KMS-11 (cell line): ENCODE results near the gene UEVLD.

Experiments
- H2AFZ ChIP-seq: fragments of 200-600 bp; sonication (generic); 2 replicates; pipeline ENCODE4 v1.6.1; 2016; ENCODE audit warnings: antibody characterized with exemption, mixed run types, low read depth
- H3K27ac ChIP-seq: fragments of 200-600 bp; sonication (generic); 2 replicates; pipeline ENCODE4 v1.6.1; 2016; ENCODE audit warnings: mild to moderate bottlenecking, mixed run types
- H3K27me3 ChIP-seq: fragments of 200-600 bp; sonication (generic); 2 replicates; pipeline ENCODE4 v1.6.1; 2017; ENCODE audit warnings: mild to moderate bottlenecking, low read depth, mixed run types, moderate library complexity; ENCODE audit not compliant: insufficient read depth
- H3K36me3 ChIP-seq: fragments of 200-600 bp; sonication (generic); 2 replicates; pipeline ENCODE4 v1.6.1; 2017; ENCODE audit warnings: mild to moderate bottlenecking, mixed run types; ENCODE audit not compliant: insufficient read depth
- H3K4me1 ChIP-seq: fragments of 200-600 bp; sonication (generic); 2 replicates; pipeline ENCODE4 v1.6.1; 2016; ENCODE audit warnings: mild to moderate bottlenecking, low read depth, mixed run types; ENCODE audit not compliant: poor library complexity, severe bottlenecking
- H3K4me2 ChIP-seq: fragments of 200-600 bp; sonication (generic); 2 replicates; pipeline ENCODE4 v1.7.0; 2016; ENCODE audit warnings: mild to moderate bottlenecking, mixed run types
- H3K4me3 ChIP-seq: fragments of 200-600 bp; sonication (generic); IDR thresholded peaks from 2 replicates; pipeline ENCODE4 v1.6.1; 2017; ENCODE audit warnings: low read depth, low read length, mixed read lengths; ENCODE audit not compliant: insufficient read depth
- H3K79me2 ChIP-seq: fragments of 200-600 bp; sonication (generic); 2 replicates; pipeline ENCODE4 v1.6.1; 2016; ENCODE audit warnings: low read depth, mixed run types; ENCODE audit not compliant: insufficient read depth
- H3K9ac ChIP-seq: fragments of 200-600 bp; sonication (generic); 2 replicates; pipeline ENCODE4 v1.6.1; 2016; ENCODE audit warnings: mild to moderate bottlenecking, mixed run types
- H4K20me1 ChIP-seq: fragments of 200-600 bp; sonication (generic); 2 replicates; pipeline ENCODE4 v1.6.1; 2016; ENCODE audit warnings: mild to moderate bottlenecking, mixed run types; ENCODE audit not compliant: insufficient read depth
- CTCF ChIP-seq: fragments of 200-600 bp; sonication (generic); conservative IDR thresholded peaks from 2 replicates; pipeline ENCODE4 v1.6.1; 2017; ENCODE audit warnings: low read depth, mild to moderate bottlenecking, antibody characterized with exemption, low read length, moderate library complexity, mixed read lengths

UEVLD gene

GRCh38 chr11:18632841-18633240, 44.3 kb upstream of the UEVLD start:
- TF ChIP-seq CTCF = no peak
- H3K9ac ChIP-seq = no peak overlapping the region; the same call in 1 of the 2 replicates
- H3K36me3 ChIP-seq = no peaks in the 10 kb centered on the region
- no peak overlapping the region for H3K4me3 ChIP-seq
- H4K20me1 ChIP-seq = 0 out of 2 replicates have a peak, but pooled peaks cover 6% of the 10 kb centered on the region
- no peaks in the 10 kb centered on the region for H3K27me3 ChIP-seq
- peaks cover 62% of the 10 kb centered on the region for H3K79me2 ChIP-seq
- H2AFZ ChIP-seq = no peak overlapping the region
- peak overlapping the region; percentile 95 for H3K4me2 ChIP-seq
- peaks cover 35% of the 10 kb centered on the region for H3K4me1 ChIP-seq
- peak overlapping the region; percentile 15; the same call in 1 of the 2 replicates for H3K27ac ChIP-seq

DNA sequence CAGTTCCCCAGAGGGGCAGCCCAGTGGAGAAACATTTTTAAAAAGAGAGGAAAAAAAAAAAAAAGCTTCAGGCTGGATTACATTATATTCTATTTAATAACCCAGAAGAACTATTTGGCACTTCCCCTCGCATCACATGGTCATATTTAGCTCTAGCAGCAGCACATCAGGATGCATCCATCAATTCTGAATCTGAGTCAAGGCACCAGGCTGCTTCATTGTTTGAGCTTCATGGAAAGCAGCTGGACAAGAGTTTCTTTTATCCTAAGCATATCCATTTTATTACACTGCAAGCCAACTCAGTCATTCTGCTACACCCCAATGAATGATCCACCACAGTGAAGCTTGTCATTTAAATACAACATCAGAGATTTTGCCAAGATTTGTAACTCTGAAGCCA, 35.6 kb upstream of the UEVLD start:
- Histone ChIP-seq H3K27ac (no peak overlapping the region), H3K9ac (no peak overlapping the region), H3K4me3 (no peak overlapping the region), H3K27me3 (no peaks in the 10 kb centered on the region), H3K79me2 (peaks cover 98% of the 10 kb centered on the region), H4K20me1 (peaks cover 10% of the 10 kb centered on the region; the same call in 1 of the 2 replicates), H2AFZ (no peak overlapping the region), H3K4me1 (peaks cover 42% of the 10 kb centered on the region), H3K4me2 (no peak overlapping the region), H3K36me3 (no peaks in the 10 kb centered on the region)
- no peak for TF ChIP-seq CTCF

DNA sequence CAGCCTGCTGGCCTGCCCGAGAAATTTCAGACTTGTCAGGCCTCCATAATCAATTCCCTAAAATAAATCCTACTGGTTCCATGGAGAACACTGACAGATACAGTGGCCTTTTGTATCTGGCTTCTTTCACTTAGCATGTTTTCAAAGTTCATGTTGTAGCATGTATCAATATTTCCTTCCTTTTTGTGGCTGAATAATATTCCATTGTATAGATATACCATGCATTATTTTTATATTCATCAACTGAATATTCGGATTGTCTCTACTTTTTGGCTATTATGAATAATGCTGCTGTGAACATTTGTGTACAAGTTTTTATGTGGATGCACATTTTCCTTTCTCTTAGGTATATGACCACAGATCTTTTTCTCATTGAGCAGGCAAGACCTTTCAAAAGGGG, 35.2 kb upstream of the UEVLD start:
- H3K4me1 ChIP-seq = peaks cover 42% of the 10 kb centered on the region
- no peak for TF ChIP-seq CTCF
- peaks cover 10% of the 10 kb centered on the region; the same call in 1 of the 2 replicates for H4K20me1 ChIP-seq
- H3K27ac ChIP-seq = no peak overlapping the region
- H3K79me2 ChIP-seq = peaks cover 98% of the 10 kb centered on the region
- no peak overlapping the region for H2AFZ ChIP-seq
- no peaks in the 10 kb centered on the region for H3K27me3 ChIP-seq
- no peak overlapping the region for H3K4me3 ChIP-seq
- no peak overlapping the region for H3K9ac ChIP-seq
- no peak overlapping the region for H3K4me2 ChIP-seq
- no peaks in the 10 kb centered on the region for H3K36me3 ChIP-seq

- TF ChIP-seq CTCF = no peak
- Histone ChIP-seq H3K4me3 (no peak overlapping the region), H3K4me2 (peak overlapping the region; percentile 89), H3K9ac (peak overlapping the region; percentile 13; the same call in 1 of the 2 replicates), H3K4me1 (peaks cover 65% of the 10 kb centered on the region), H3K27me3 (no peaks in the 10 kb centered on the region), H4K20me1 (0 out of 2 replicates have a peak, but pooled peaks cover 3% of the 10 kb centered on the region), H2AFZ (no peak overlapping the region), H3K36me3 (no peaks in the 10 kb centered on the region), H3K79me2 (peaks cover 86% of the 10 kb centered on the region), H3K27ac (peak overlapping the region; percentile 64)
Observed at GRCh38 chr11:18618342-18619025, 29.9 kb upstream of the UEVLD start.
